WI38 (cell line): Measurements from ENCODE around the gene CELSR1.

Source experiments
- H3K4me3 ChIP-seq: 2 replicates; pipeline ENCODE4 v1.5.1; 2011; ENCODE audit warnings: low read depth, mild to moderate bottlenecking, control low read depth, low read length
- CTCF ChIP-seq: IDR thresholded peaks from 2 replicates; pipeline ENCODE4 v1.5.1; 2012; ENCODE audit warnings: low read depth, mild to moderate bottlenecking, control low read depth, low read length

CELSR1 gene

GRCh38 chr22:46350646-46351045, 186.8 kb downstream of the CELSR1 start:
- no peak for TF ChIP-seq CTCF
- H3K4me3 ChIP-seq: no peak overlapping the region

GRCh38 chr22:46350121-46350520, 187.3 kb downstream of the CELSR1 start:
- TF ChIP-seq CTCF: no peak
- no peak overlapping the region for H3K4me3 ChIP-seq

GRCh38 chr22:46349681-46350080, 187.7 kb downstream of the CELSR1 start:
- H3K4me3 ChIP-seq: no peak overlapping the region
- TF ChIP-seq CTCF: no peak

GRCh38 chr22:46349238-46349637, 188.2 kb downstream of the CELSR1 start:
- no peak overlapping the region for H3K4me3 ChIP-seq
- no peak for TF ChIP-seq CTCF

- TF ChIP-seq CTCF: no peak
These were observed 189.2 kb downstream of the CELSR1 start for GRCh38 chr22:46348099-46348695.

GRCh38 chr22:46347646-46348045, 189.8 kb downstream of the CELSR1 start:
- no peak for TF ChIP-seq CTCF
- no peak overlapping the region for H3K4me3 ChIP-seq

More at GRCh38 chr22:46348099-46348695, 189.2 kb downstream of the CELSR1 start:
- H3K4me3 ChIP-seq: no peak overlapping the region

- no peak for TF ChIP-seq CTCF
- no peak overlapping the region for H3K4me3 ChIP-seq
These were observed 190.6 kb downstream of the CELSR1 start for GRCh38 chr22:46346680-46347405.
